CD14-positive monocyte (primary cell): ENCODE measurements around the gene GPAT3. TPM values are rescaled to one million over a fixed set of nuclear protein-coding genes. Genes with fewer than 3 reads are reported as not detected.

Experiments used
- DNase-seq, 3 donors: peaks; one replicate each; pipeline ENCODE4 v3.0.0-alpha.2; 2011 to 2022
- H2AFZ ChIP-seq: 2 replicates; pipeline ENCODE4 v1.6.0; 2012; ENCODE audit warnings: mild to moderate bottlenecking, low read depth, low read length, inconsistent platforms; ENCODE audit not compliant: insufficient read depth, poor library complexity, severe bottlenecking
- H3K27ac ChIP-seq, 2 donors: 1 replicate in 1 of 2; 2 replicates in 1 of 2; pipeline ENCODE4 v1.5.1; 2012 to 2013; ENCODE audit warnings: low read length in 2 of 2, control low read depth in 1 of 2, inconsistent platforms in 1 of 2, low read depth in 1 of 2, mild to moderate bottlenecking in 1 of 2
- H3K27me3 ChIP-seq, 2 donors: one replicate each; pipeline versions ENCODE4 v1.6.0 to v1.6.1; 2011 to 2013; ENCODE audit warnings: low read length in 2 of 2; ENCODE audit not compliant: control insufficient read depth in 2 of 2, insufficient read depth in 2 of 2
- H3K36me3 ChIP-seq, 2 donors: replicated peaks in 1 of 2; 1 replicate in 1 of 2; 2 replicates in 1 of 2; pipeline versions ENCODE4 v1.5.1 to v1.6.1; 2012 to 2013; ENCODE audit warnings: low read length in 2 of 2, control low read depth in 1 of 2, inconsistent platforms in 1 of 2, mild to moderate bottlenecking in 1 of 2; ENCODE audit not compliant: insufficient read depth in 2 of 2, control insufficient read depth in 1 of 2
- H3K4me1 ChIP-seq, 2 donors: 1 replicate in 1 of 2; 2 replicates in 1 of 2; pipeline versions ENCODE4 v1.5.1 to v1.6.1; 2012 to 2013; ENCODE audit warnings: low read length in 2 of 2, control low read depth in 1 of 2, inconsistent platforms in 1 of 2, mild to moderate bottlenecking in 1 of 2, moderate library complexity in 1 of 2; ENCODE audit not compliant: insufficient read depth in 2 of 2, control insufficient read depth in 1 of 2
- H3K4me2 ChIP-seq: replicated peaks from 2 replicates; pipeline ENCODE3; 2012; ENCODE audit warnings: low read length, moderate library complexity, mild to moderate bottlenecking; ENCODE audit not compliant: poor library complexity, severe bottlenecking; ENCODE audit errors: extremely low read depth
- H3K4me3 ChIP-seq, 3 experiments: fragments of 200-600 bp in 1 of 3; sonication (generic) in 1 of 3; replicated peaks in 1 of 3; 1 replicate in 2 of 3; 2 replicates in 1 of 3; pipeline ENCODE4 v1.5.1; 2011 to 2013; ENCODE audit warnings: low read length in 3 of 3, mild to moderate bottlenecking in 3 of 3, control low read depth in 2 of 3, low read depth in 2 of 3, inconsistent platforms in 1 of 3, moderate library complexity in 1 of 3
- H3K79me2 ChIP-seq: 2 replicates; pipeline ENCODE4 v1.6.0; 2012; ENCODE audit warnings: mild to moderate bottlenecking, control low read depth, inconsistent platforms, low read length, moderate library complexity; ENCODE audit not compliant: insufficient read depth
- H3K9ac ChIP-seq: 2 replicates; pipeline ENCODE4 v1.6.0; 2017; ENCODE audit warnings: low read length, mild to moderate bottlenecking; ENCODE audit not compliant: insufficient read depth, poor library complexity, severe bottlenecking
- H3K9me3 ChIP-seq, 2 donors: replicated peaks in 1 of 2; 1 replicate in 1 of 2; 2 replicates in 1 of 2; pipeline versions ENCODE4 v1.5.1 to v1.6.1; 2012 to 2013; ENCODE audit warnings: low read length in 2 of 2, control low read depth in 1 of 2; ENCODE audit not compliant: control insufficient read depth in 1 of 2, insufficient read depth in 1 of 2
- H4K20me1 ChIP-seq: 2 replicates; pipeline ENCODE4 v1.6.0; 2012; ENCODE audit warnings: mild to moderate bottlenecking, low read length, control low read depth, moderate library complexity; ENCODE audit not compliant: insufficient read depth
- H3K27ac Mint-ChIP-seq, 7 donors: one replicate each; pipeline ENCODE4 v1.8.0; 2020; ENCODE audit warnings: mild to moderate bottlenecking in 7 of 7, mixed read lengths in 7 of 7, moderate library complexity in 6 of 7, inconsistent platforms in 2 of 7
- H3K27me3 Mint-ChIP-seq, 3 donors: one replicate each; pipeline ENCODE4 v1.8.0; 2021 to 2022; ENCODE audit warnings: low read depth in 3 of 3, mild to moderate bottlenecking in 3 of 3, mixed read lengths in 3 of 3, moderate library complexity in 3 of 3, inconsistent platforms in 1 of 3
- H3K36me3 Mint-ChIP-seq, 2 donors: one replicate each; pipeline ENCODE4 v1.8.0; 2020; ENCODE audit warnings: mixed read lengths in 2 of 2, inconsistent platforms in 1 of 2, mild to moderate bottlenecking in 1 of 2
- H3K4me1 Mint-ChIP-seq: one replicate; pipeline ENCODE4 v1.8.0; 2020; ENCODE audit warnings: mild to moderate bottlenecking, mixed read lengths
- H3K4me3 Mint-ChIP-seq, 2 donors: one replicate each; pipeline ENCODE4 v1.8.0; 2020; ENCODE audit warnings: mild to moderate bottlenecking in 2 of 2, mixed read lengths in 2 of 2, moderate library complexity in 1 of 2
- H3K9me3 Mint-ChIP-seq, 7 donors: one replicate each; pipeline ENCODE4 v1.8.0; 2020 to 2022; ENCODE audit warnings: mixed read lengths in 7 of 7, mild to moderate bottlenecking in 6 of 7, moderate library complexity in 6 of 7, inconsistent platforms in 2 of 7
- WGBS: methylation state at CpG from one replicate; pipeline ENCODE4 v1.1.5; 2013; ENCODE audit warnings: missing lambda C conversion rate; ENCODE audit not compliant: insufficient coverage; 5-methylcytosine and 5-hydroxymethylcytosine counted together
- intact Hi-C, 2 donors: fragments of 100-400 bp; cut with micrococcal nuclease; formaldehyde crosslinking; loops; one replicate each; pipeline versions ENCODE4 v1.15.0 to v1.15.1; 2023
- polyA plus RNA-seq, 3 donors: library from polyadenylated mRNA; depleted of rRNA in 1 of 3; unstranded in 2 of 3; stranded (reverse) in 1 of 3; fragments of 300-500 nt in 2 of 3; fragments of >200 nt in 1 of 3; fragmentation: Illumina TruSeq in 2 of 3; gene quantifications; 1 replicate in 2 of 3; 2 replicates in 1 of 3; pipeline ENCODE4 v1.2.3, GENCODE V29; 2012 to 2021
- TF ChIP-seq, protein P1 (sequence below): fragments of 200-600 bp; IDR thresholded peaks from one replicate; pipeline ENCODE4 v1.8.0; 2022; ENCODE audit warnings: antibody characterized with exemption, mild to moderate bottlenecking

The GPAT3 gene
- polyA plus RNA-seq, 3 donors, result 20.9 to 46.2 (median 44.2) TPM

DNA sequence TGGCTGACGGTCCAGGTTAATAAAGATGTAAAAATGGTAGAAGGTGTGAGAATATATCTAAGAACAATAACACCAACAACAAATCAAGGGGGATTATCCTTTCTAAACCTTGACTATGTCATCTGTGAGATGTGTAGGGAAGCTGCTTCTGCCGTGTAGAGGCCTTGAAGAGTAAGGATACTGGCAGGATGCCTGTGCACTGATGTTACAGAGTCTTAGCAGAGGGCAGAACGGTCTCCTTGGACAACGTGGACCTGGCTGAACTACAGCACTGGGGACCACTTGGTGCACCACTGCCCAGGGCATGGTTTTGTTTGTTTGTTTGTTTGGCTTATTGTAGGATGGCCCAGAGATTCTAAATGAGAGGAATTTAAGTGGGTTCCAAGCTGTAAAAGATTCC lies 33.5 kb downstream of the GPAT3 start:
- peaks cover 0 to 3% (median 0%) of the 10 kb centered on the region in 7 donors for H3K9me3 Mint-ChIP-seq
- intact Hi-C loops, result no loop called here
- H3K27me3 Mint-ChIP-seq, result peaks cover 0 to 1% (median 0%) of the 10 kb centered on the region in 3 donors
- peaks cover 76% of the 10 kb centered on the region for H3K79me2 ChIP-seq
- no peaks in the 10 kb centered on the region for H3K27me3 ChIP-seq
- H3K4me3 Mint-ChIP-seq, result peak overlapping the region; percentile 62 to 89
- peaks cover 38 to 52% of the 10 kb centered on the region in 2 donors for H3K4me1 ChIP-seq
- H3K4me2 ChIP-seq, result peak overlapping the region; percentile 74
- peaks cover 49% of the 10 kb centered on the region for H3K4me1 Mint-ChIP-seq
- no peaks in the 10 kb centered on the region for H4K20me1 ChIP-seq
- 59% methylated on average over 3 of the region's 4 CpGs for WGBS
- H3K9ac ChIP-seq, result peak overlapping the region; percentile 23
- peak overlapping the region; percentile 91 to 99 (median 98) for H3K27ac Mint-ChIP-seq
- H2AFZ ChIP-seq, result no peak overlapping the region
- no peaks in the 10 kb centered on the region for H3K36me3 ChIP-seq
- peaks cover 12 to 24% of the 10 kb centered on the region in 2 donors for H3K36me3 Mint-ChIP-seq
- peak in 1 of 3 donors; percentile 19 for DNase-seq
- peak overlapping the region in 2 of 3 experiments; percentile 48 to 65 for H3K4me3 ChIP-seq
- peak overlapping the region; percentile 82 to 87 for H3K27ac ChIP-seq
- H3K9me3 ChIP-seq, result no peaks in the 10 kb centered on the region
- TF ChIP-seq, protein P1, sequence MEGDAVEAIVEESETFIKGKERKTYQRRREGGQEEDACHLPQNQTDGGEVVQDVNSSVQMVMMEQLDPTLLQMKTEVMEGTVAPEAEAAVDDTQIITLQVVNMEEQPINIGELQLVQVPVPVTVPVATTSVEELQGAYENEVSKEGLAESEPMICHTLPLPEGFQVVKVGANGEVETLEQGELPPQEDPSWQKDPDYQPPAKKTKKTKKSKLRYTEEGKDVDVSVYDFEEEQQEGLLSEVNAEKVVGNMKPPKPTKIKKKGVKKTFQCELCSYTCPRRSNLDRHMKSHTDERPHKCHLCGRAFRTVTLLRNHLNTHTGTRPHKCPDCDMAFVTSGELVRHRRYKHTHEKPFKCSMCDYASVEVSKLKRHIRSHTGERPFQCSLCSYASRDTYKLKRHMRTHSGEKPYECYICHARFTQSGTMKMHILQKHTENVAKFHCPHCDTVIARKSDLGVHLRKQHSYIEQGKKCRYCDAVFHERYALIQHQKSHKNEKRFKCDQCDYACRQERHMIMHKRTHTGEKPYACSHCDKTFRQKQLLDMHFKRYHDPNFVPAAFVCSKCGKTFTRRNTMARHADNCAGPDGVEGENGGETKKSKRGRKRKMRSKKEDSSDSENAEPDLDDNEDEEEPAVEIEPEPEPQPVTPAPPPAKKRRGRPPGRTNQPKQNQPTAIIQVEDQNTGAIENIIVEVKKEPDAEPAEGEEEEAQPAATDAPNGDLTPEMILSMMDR, result no peak

DNA sequence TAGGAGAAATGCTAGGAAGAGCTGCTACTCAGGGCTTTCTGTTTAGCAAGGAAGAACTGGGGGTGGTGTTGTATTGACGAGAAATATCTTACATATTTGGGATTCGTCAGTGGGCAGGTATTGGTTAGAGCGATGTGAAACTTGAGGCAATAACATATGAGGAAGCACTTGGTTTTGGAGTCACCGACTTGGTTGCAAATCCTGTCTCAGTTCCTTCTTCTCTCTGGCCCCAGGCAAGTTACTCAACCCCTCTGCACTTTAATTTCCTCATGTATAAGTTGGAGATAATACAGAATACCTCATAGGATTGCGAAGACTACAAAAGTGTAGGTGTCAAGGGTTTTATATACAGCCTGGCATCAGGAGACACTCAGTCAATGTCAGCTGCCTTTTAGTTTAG lies 34.1 kb downstream of the GPAT3 start:
- Histone ChIP-seq H4K20me1 (no peaks in the 10 kb centered on the region), H3K4me3 (peak overlapping the region in 2 of 3 experiments; percentile 48 to 65), H3K27me3 (no peaks in the 10 kb centered on the region), H3K9ac (peak overlapping the region; percentile 23), H2AFZ (no peak overlapping the region), H3K9me3 (no peaks in the 10 kb centered on the region), H3K36me3 (no peaks in the 10 kb centered on the region), H3K79me2 (peaks cover 75% of the 10 kb centered on the region), H3K4me2 (peak overlapping the region; percentile 74), H3K27ac (peak overlapping the region; percentile 87 to 89), H3K4me1 (peaks cover 37 to 50% of the 10 kb centered on the region in 2 donors)
- Mint-ChIP-seq H3K4me3 (peak overlapping the region; percentile 62 to 89), H3K9me3 (peaks cover 0 to 3% (median 1%) of the 10 kb centered on the region in 7 donors), H3K36me3 (peaks cover 13 to 24% of the 10 kb centered on the region in 2 donors), H3K27ac (peak overlapping the region; percentile 91 to 99 (median 98)), H3K4me1 (peaks cover 48% of the 10 kb centered on the region), H3K27me3 (peaks cover 0 to 1% (median 0%) of the 10 kb centered on the region in 3 donors)
- DNase-seq, result peak; percentile 89 to 97 (median 96)
- WGBS, result no CpG with 5 or more reads among the region's 5 CpGs
- intact Hi-C loops, result loop anchor here (5.0 to 10.0 kb wide), 2 partner anchors 33 to 65 kb away; partner anchors contain the start of gene GPAT3 (in 2 of the 2)
- TF ChIP-seq, protein P1, result no peak
